GM10248 (cell line): ENCODE measurements around the gene HADH.
A peak's percentile ranks its signal among the peaks of the same experiment; 100 is the strongest.

Experiments used
- CTCF ChIA-PET: fragments of 300-600 bp; sonication (Branson Sonifier 250); formaldehyde crosslinking; extraction: SDS; loops from one replicate; lab custom pipeline; 2021; ENCODE audit warnings: antibody characterized with exemption; lab: Yijun Ruan, JAX
- POLR2A ChIA-PET: fragments of 350-650 bp; sonication (Branson Sonifier 250); formaldehyde crosslinking; extraction: SDS; loops from one replicate; lab custom pipeline; 2020; ENCODE audit warnings: antibody characterized with exemption; lab: Yijun Ruan, JAX
- DNase-seq: peaks from one replicate; pipeline ENCODE4 v3.0.0; 2012; ENCODE audit errors: extremely low spot score
- CTCF ChIP-seq: IDR thresholded peaks from 2 replicates; pipeline ENCODE4 v1.5.1; 2012; ENCODE audit warnings: mild to moderate bottlenecking, low read depth; ENCODE audit errors: extremely low read depth, missing control alignments, control extremely low read depth

Gene HADH

GRCh38 chr4:108036213-108036612 is 46.5 kb downstream of the HADH start:
- peak; percentile 76 for DNase-seq
- no peak for TF ChIP-seq CTCF
- CTCF ChIA-PET = interaction anchor here (1.4 to 16.4 kb wide), 4 partner anchors 19 to 536 kb away, joined by 5 to 157 read pairs (median 38); no protein-coding TSS in a partner anchor
- POLR2A ChIA-PET = no interaction called here

- POLR2A ChIA-PET = interaction anchor here (0.6 kb wide), 1 partner anchor 40 kb away, joined by 7 read pairs; no protein-coding TSS in a partner anchor
- DNase-seq = no peak
- no peak for TF ChIP-seq CTCF
- CTCF ChIA-PET = interaction anchor here (1.1 to 16.4 kb wide), 4 partner anchors 9 to 144 kb away, joined by 3 to 157 read pairs (median 4); no protein-coding TSS in a partner anchor
Observed at GRCh38 chr4:108037884-108038283, 48.2 kb downstream of the HADH start.

- POLR2A ChIA-PET = no interaction called here
- CTCF ChIA-PET = interaction anchor here (1.9 to 3.4 kb wide), 2 partner anchors 11 to 12 kb away, joined by 10 to 15 read pairs; no protein-coding TSS in a partner anchor
- no peak for DNase-seq
- peak; percentile 36 for TF ChIP-seq CTCF
Observed at GRCh38 chr4:108042927-108043326, 53.2 kb downstream of the HADH start.

- TF ChIP-seq CTCF = no peak
- DNase-seq = no peak
- ChIA-PET POLR2A (no interaction called here), CTCF (interaction anchor here (1.9 to 3.4 kb wide), 2 partner anchors 11 to 13 kb away, joined by 10 to 15 read pairs; no protein-coding TSS in a partner anchor)
Observed at GRCh38 chr4:108043526-108043925, 53.8 kb downstream of the HADH start.

GRCh38 chr4:108044951-108045686 is 55.4 kb downstream of the HADH start:
- no peak for DNase-seq
- TF ChIP-seq CTCF = no peak
- ChIA-PET CTCF (interaction anchor here (1.2 to 3.4 kb wide), 4 partner anchors 10 to 527 kb away, joined by 5 to 15 read pairs (median 10); no protein-coding TSS in a partner anchor), POLR2A (no interaction called here)

- ChIA-PET CTCF (interaction anchor here (0.9 to 5.2 kb wide), 5 partner anchors 10 to 527 kb away, joined by 4 to 27 read pairs (median 9); no protein-coding TSS in a partner anchor), POLR2A (no interaction called here)
- no peak for TF ChIP-seq CTCF
- no peak for DNase-seq
Observed at GRCh38 chr4:108045687-108046024, 56.0 kb downstream of the HADH start.
